Suprapubic skin (tissue), 4 donors: Measurements from ENCODE around the gene PKP1. TPM values are rescaled to one million over a fixed set of nuclear protein-coding genes. Genes with fewer than 3 reads are reported as not detected.

Source experiments
- DNase-seq, 2 donors: peaks; one replicate each; pipeline ENCODE4 v3.0.0-alpha.2; 2019; ENCODE audit warnings: low spot score in 2 of 2
- H3K27ac ChIP-seq: fragments of 200-600 bp; sonication (generic); one replicate; pipeline ENCODE4 v1.5.1; 2019
- H3K27me3 ChIP-seq: fragments of 200-600 bp; sonication (generic); one replicate; pipeline ENCODE4 v1.5.1; 2019
- H3K36me3 ChIP-seq: fragments of 200-600 bp; sonication (generic); one replicate; pipeline ENCODE4 v1.5.1; 2019
- H3K4me1 ChIP-seq: fragments of 200-600 bp; sonication (generic); one replicate; pipeline ENCODE4 v1.5.1; 2019
- H3K4me3 ChIP-seq: fragments of 200-600 bp; sonication (generic); one replicate; pipeline ENCODE4 v1.5.1; 2019; ENCODE audit warnings: mild to moderate bottlenecking
- H3K9me3 ChIP-seq: fragments of 200-600 bp; sonication (generic); one replicate; pipeline ENCODE4 v1.5.1; 2019
- EP300 ChIP-seq: sonication (generic); formaldehyde crosslinking; IDR thresholded peaks from one replicate; pipeline ENCODE4 v1.6.1; 2017; ENCODE audit warnings: antibody characterized with exemption
- POLR2A ChIP-seq, 2 donors: fragments of 450-650 bp; IDR thresholded peaks; one replicate each; pipeline ENCODE4 v1.6.1; 2017; ENCODE audit warnings: antibody characterized with exemption in 2 of 2, mild to moderate bottlenecking in 2 of 2, moderate library complexity in 2 of 2
- POLR2AphosphoS5 ChIP-seq, 3 donors: sonication (generic); formaldehyde crosslinking; IDR thresholded peaks; one replicate each; pipeline ENCODE4 v1.6.1; 2017; ENCODE audit warnings: antibody characterized with exemption in 3 of 3
- WGBS: methylation state at CpG from one replicate; pipeline ENCODE4 v1.1.5; 2018; 5-methylcytosine and 5-hydroxymethylcytosine counted together
- total RNA-seq, 4 donors: library from RNA; depleted of rRNA; stranded (reverse); fragments of >200 nt; gene quantifications; one replicate each; pipeline ENCODE4 v1.1.0, GENCODE V29; 2016
- TF ChIP-seq, protein P1 (sequence below), 2 donors: fragments of 200-600 bp in 1 of 2; fragments of 450-650 bp in 1 of 2; sonication (generic) in 1 of 2; IDR thresholded peaks; one replicate each; pipeline ENCODE4 v1.5.1; 2016 to 2019; ENCODE audit warnings: antibody characterized with exemption in 2 of 2, mild to moderate bottlenecking in 1 of 2, moderate library complexity in 1 of 2

The PKP1 gene
- total RNA-seq, 4 donors from 2014 or later, result 888 to 1,187 (median 1,096) TPM

DNA sequence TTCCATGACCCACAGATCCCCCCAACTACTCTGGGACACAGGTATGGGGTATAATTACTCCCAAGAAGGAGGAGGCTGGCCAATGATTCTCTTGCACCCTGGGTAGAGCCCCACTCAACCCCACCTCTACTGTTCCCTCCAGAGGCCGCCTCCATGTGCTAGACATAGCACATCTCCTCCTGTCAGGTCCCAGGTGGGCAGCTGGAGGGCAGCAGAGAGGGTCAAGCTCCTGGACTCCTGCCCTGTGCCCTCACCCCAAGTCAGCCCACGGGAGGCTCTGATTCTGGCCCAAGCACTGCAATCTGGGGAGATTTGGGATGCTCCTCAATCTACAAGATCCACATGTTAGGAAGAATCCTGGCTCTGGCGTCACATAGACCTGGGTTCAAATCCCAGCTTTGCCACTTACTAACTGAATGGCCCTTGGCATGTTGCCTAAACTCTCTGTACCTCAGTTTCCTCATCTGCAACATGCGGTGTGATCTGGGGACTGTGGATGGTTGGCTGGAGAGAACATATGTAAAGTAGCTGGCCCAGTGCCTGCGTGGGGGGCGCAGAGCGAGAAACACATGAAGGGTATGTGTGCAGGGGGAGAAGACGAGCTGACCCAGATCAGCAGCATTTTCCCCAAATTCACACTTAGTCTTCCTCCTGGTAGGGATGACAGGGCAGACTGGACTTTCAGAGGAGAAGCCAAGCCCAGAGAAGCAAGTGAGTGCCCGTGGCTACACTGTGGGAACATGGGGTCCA lies 71.0 kb downstream of the PKP1 start:
- H3K4me3 ChIP-seq, result no peak overlapping the region
- peak in 1 of 2 donors; percentile 36 for DNase-seq
- no peak for TF ChIP-seq POLR2A (IDR thresholded peaks at IDR 0.05)
- TF ChIP-seq EP300, result no peak
- TF ChIP-seq POLR2AphosphoS5 (IDR thresholded peaks at IDR 0.05), result no peak
- TF ChIP-seq, protein P1, sequence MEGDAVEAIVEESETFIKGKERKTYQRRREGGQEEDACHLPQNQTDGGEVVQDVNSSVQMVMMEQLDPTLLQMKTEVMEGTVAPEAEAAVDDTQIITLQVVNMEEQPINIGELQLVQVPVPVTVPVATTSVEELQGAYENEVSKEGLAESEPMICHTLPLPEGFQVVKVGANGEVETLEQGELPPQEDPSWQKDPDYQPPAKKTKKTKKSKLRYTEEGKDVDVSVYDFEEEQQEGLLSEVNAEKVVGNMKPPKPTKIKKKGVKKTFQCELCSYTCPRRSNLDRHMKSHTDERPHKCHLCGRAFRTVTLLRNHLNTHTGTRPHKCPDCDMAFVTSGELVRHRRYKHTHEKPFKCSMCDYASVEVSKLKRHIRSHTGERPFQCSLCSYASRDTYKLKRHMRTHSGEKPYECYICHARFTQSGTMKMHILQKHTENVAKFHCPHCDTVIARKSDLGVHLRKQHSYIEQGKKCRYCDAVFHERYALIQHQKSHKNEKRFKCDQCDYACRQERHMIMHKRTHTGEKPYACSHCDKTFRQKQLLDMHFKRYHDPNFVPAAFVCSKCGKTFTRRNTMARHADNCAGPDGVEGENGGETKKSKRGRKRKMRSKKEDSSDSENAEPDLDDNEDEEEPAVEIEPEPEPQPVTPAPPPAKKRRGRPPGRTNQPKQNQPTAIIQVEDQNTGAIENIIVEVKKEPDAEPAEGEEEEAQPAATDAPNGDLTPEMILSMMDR (IDR thresholded peaks at IDR 0.05), result no peak
- no peaks in the 10 kb centered on the region for H3K9me3 ChIP-seq
- H3K27ac ChIP-seq, result peak overlapping the region; percentile 30
- H3K4me1 ChIP-seq, result peaks cover 32% of the 10 kb centered on the region
- no peaks in the 10 kb centered on the region for H3K36me3 ChIP-seq
- no peaks in the 10 kb centered on the region for H3K27me3 ChIP-seq
- WGBS, result 88% methylated on average over 8 of the region's 9 CpGs

DNA sequence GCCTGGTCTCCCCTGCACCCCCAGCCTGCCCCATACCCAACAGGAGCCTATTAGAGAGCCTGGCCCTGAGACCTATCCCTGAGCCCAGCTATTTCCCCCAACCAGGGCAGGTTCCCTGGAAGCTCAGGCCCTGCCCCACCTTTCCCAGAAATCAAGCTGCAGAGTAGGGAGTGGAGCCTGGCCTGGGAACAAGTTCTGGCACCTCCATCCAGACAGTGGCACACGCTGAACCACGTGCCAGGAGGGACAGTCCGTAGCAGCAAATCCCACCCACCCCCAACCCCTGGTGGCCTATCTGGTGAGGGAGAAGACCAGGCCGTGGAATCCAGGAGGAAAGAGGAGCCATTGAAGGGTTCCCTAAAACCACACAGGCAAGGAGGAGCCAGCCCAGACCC lies 71.6 kb downstream of the PKP1 start:
- Histone ChIP-seq H3K27ac (no peak overlapping the region), H3K4me3 (no peak overlapping the region), H3K27me3 (no peaks in the 10 kb centered on the region), H3K9me3 (no peaks in the 10 kb centered on the region), H3K36me3 (no peaks in the 10 kb centered on the region), H3K4me1 (peaks cover 32% of the 10 kb centered on the region)
- WGBS, result 23% methylated on average over 4 of the region's 4 CpGs
- DNase-seq, result peak in 1 of 2 donors; percentile 55
- TF ChIP-seq POLR2A (IDR thresholded peaks at IDR 0.05), result no peak
- TF ChIP-seq, protein P1 (IDR thresholded peaks at IDR 0.05), result no peak
- no peak for TF ChIP-seq POLR2AphosphoS5 (IDR thresholded peaks at IDR 0.05)
- TF ChIP-seq EP300, result no peak

DNA sequence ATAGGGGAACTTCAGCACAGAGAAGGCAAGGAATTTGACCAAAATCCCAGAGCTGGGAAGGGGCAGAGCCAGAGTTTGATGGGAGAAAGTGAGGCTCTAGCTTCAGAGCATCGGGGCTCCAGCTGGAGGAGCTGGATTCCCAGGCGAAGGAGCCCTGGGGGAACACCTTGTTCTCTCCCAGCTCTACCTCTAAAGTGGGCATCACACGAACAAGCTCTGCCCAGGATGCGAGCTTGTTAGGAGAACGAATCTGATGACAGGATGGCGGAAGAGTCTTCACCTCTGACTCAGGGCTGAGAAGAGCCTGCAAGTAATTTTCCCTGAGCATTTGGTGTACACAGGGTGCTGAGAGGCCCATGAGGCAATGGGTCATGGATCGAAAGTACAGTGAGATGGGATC lies 72.2 kb downstream of the PKP1 start:
- no peaks in the 10 kb centered on the region for H3K36me3 ChIP-seq
- no peak overlapping the region for H3K27ac ChIP-seq
- peak in 1 of 2 donors; percentile 9 for DNase-seq
- TF ChIP-seq, protein P1 (IDR thresholded peaks at IDR 0.05), result no peak
- TF ChIP-seq EP300 (no peak), POLR2A (IDR thresholded peaks at IDR 0.05) (no peak), POLR2AphosphoS5 (IDR thresholded peaks at IDR 0.05) (no peak)
- H3K27me3 ChIP-seq, result no peaks in the 10 kb centered on the region
- 94% methylated on average over 7 of the region's 7 CpGs for WGBS
- no peaks in the 10 kb centered on the region for H3K9me3 ChIP-seq
- H3K4me1 ChIP-seq, result peaks cover 32% of the 10 kb centered on the region
- H3K4me3 ChIP-seq, result no peak overlapping the region

DNA sequence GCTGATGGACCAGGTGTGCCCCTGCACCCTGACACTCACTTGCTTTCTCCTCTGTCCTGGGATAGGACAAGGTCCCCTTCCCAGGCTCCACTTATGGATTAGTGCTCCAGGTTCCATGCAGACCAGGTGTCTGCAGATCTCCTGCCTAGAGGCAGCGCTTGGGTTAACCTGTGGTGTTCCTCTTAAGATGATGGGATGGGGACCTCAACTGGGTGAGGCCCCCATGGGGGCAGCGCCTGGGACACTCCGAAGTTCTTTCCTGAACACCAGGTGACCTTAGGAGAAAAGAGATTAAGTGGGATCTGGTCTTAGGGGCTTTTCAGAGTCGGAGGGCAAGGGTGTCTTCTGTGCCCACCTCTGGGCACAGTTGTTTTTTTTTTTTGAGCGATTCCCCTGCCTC lies 72.9 kb downstream of the PKP1 start:
- peak in 1 of 2 donors; percentile 26 for DNase-seq
- H3K36me3 ChIP-seq, result no peaks in the 10 kb centered on the region
- WGBS, result 93% methylated on average over 5 of the region's 5 CpGs
- H3K9me3 ChIP-seq, result no peaks in the 10 kb centered on the region
- no peak overlapping the region for H3K27ac ChIP-seq
- no peaks in the 10 kb centered on the region for H3K27me3 ChIP-seq
- H3K4me1 ChIP-seq, result peaks cover 32% of the 10 kb centered on the region
- H3K4me3 ChIP-seq, result no peak overlapping the region
- TF ChIP-seq POLR2AphosphoS5 (IDR thresholded peaks at IDR 0.05) (no peak), POLR2A (IDR thresholded peaks at IDR 0.05) (no peak), EP300 (no peak)
- TF ChIP-seq, protein P1 (IDR thresholded peaks at IDR 0.05), result no peak

DNA sequence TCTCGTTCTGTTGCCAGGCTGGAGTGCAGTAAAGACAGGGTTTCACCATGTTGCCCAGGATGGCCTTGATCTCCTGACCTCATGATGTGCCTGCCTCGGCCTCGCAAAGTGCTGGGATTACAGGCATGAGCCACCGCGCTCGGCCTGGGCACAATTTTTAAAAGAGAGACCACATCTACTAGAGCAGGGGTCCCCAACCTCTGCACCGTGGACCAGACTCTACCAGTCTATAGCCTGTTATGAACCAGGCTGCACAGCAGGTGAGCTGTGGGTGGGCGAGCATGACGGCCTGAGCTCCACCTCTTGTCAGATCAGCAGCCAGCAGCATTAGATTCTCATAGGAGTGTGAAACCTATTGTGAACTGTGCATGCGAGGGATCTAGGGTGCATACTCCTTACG lies 73.4 kb downstream of the PKP1 start:
- no peak overlapping the region for H3K27ac ChIP-seq
- DNase-seq, result peak in 1 of 2 donors; percentile 52
- no peak overlapping the region for H3K4me3 ChIP-seq
- no peaks in the 10 kb centered on the region for H3K36me3 ChIP-seq
- 83% methylated on average over 11 of the region's 11 CpGs for WGBS
- TF ChIP-seq, protein P1 (IDR thresholded peaks at IDR 0.05), result no peak
- TF ChIP-seq EP300 (no peak), POLR2AphosphoS5 (IDR thresholded peaks at IDR 0.05) (no peak), POLR2A (IDR thresholded peaks at IDR 0.05) (no peak)
- H3K4me1 ChIP-seq, result peaks cover 32% of the 10 kb centered on the region
- H3K27me3 ChIP-seq, result no peaks in the 10 kb centered on the region
- H3K9me3 ChIP-seq, result no peaks in the 10 kb centered on the region
